OCI-LY1 (cell line): ENCODE measurements around the gene OLFM1.

Experiments
- H2AFZ ChIP-seq: fragments of 200-600 bp; sonication (generic), shearing (Covaris generic); 2 replicates; pipeline ENCODE4 v1.6.0; 2014; ENCODE audit warnings: antibody characterized with exemption, mild to moderate bottlenecking, low read length
- H3F3A ChIP-seq: fragments of 200-600 bp; sonication (generic), shearing (Covaris generic); 2 replicates; pipeline ENCODE4 v1.6.0; 2014; ENCODE audit warnings: mild to moderate bottlenecking, antibody characterized with exemption, low read length, moderate library complexity; ENCODE audit not compliant: insufficient read depth
- H3K27ac ChIP-seq: fragments of 200-600 bp; sonication (generic); 2 replicates; pipeline ENCODE4 v1.5.1; 2014; ENCODE audit warnings: low read length, mixed run types, mild to moderate bottlenecking, low read depth; ENCODE audit not compliant: poor library complexity, severe bottlenecking
- H3K27me3 ChIP-seq: fragments of 200-600 bp; sonication (generic); 2 replicates; pipeline ENCODE4 v1.6.0; 2014; ENCODE audit warnings: antibody characterized with exemption, mild to moderate bottlenecking, low read length, moderate library complexity; ENCODE audit not compliant: insufficient read depth
- H3K36me3 ChIP-seq: fragments of 200-600 bp; sonication (generic); 2 replicates; pipeline ENCODE4 v1.6.1; 2014; ENCODE audit warnings: mild to moderate bottlenecking, antibody characterized with exemption, low read length, moderate library complexity, mixed read lengths; ENCODE audit not compliant: insufficient read depth
- H3K4me1 ChIP-seq: fragments of 200-600 bp; sonication (generic); 2 replicates; pipeline ENCODE4 v1.5.1; 2014; ENCODE audit warnings: mild to moderate bottlenecking, low read length, moderate library complexity; ENCODE audit not compliant: insufficient read depth, severe bottlenecking
- H3K4me2 ChIP-seq: fragments of 200-600 bp; sonication (generic), shearing (Covaris generic); 2 replicates; pipeline ENCODE4 v1.6.1; 2014; ENCODE audit warnings: low read length
- H3K4me3 ChIP-seq: fragments of 200-600 bp; sonication (generic); 2 replicates; pipeline ENCODE4 v1.5.1; 2014; ENCODE audit warnings: low read length, low read depth, mild to moderate bottlenecking, mixed read lengths; ENCODE audit not compliant: poor library complexity, severe bottlenecking
- H3K79me2 ChIP-seq: fragments of 200-600 bp; shearing (Covaris generic); 2 replicates; pipeline ENCODE4 v1.6.1; 2016; ENCODE audit warnings: mixed run types, low read length, mixed read lengths; ENCODE audit not compliant: insufficient read depth
- H3K9ac ChIP-seq: fragments of 200-600 bp; sonication (generic), shearing (Covaris generic); 2 replicates; pipeline ENCODE4 v1.6.1; 2014; ENCODE audit warnings: mild to moderate bottlenecking, low read length, mixed read lengths
- H3K9me2 ChIP-seq: fragments of 200-600 bp; sonication (generic), shearing (Covaris generic); 2 replicates; pipeline ENCODE4 v1.6.1; 2014; ENCODE audit warnings: low read depth, mild to moderate bottlenecking, low read length, mixed read lengths
- H3K9me3 ChIP-seq: fragments of 200-600 bp; shearing (Covaris generic); 2 replicates; pipeline ENCODE4 v1.6.1; 2014; ENCODE audit warnings: low read length, mixed read lengths
- H4K20me1 ChIP-seq: fragments of 200-600 bp; sonication (generic), shearing (Covaris generic); 2 replicates; pipeline ENCODE4 v1.6.0; 2016; ENCODE audit warnings: mild to moderate bottlenecking, low read length; ENCODE audit not compliant: insufficient read depth
- EZH2 ChIP-seq: fragments of 200-600 bp; sonication (generic), shearing (Covaris generic); IDR thresholded peaks from 2 replicates; pipeline ENCODE4 v1.8.0; 2017; ENCODE audit warnings: borderline replicate concordance, mixed run types, mild to moderate bottlenecking, antibody characterized with exemption, low read length, moderate library complexity, mixed read lengths
- TF ChIP-seq, protein P1 (sequence below): fragments of 200-600 bp; sonication (generic), shearing (Covaris generic); IDR thresholded peaks from 2 replicates; pipeline ENCODE4 v1.5.1; 2017; ENCODE audit warnings: mild to moderate bottlenecking, antibody characterized with exemption, low read length, moderate library complexity, mixed read lengths

Gene OLFM1

DNA sequence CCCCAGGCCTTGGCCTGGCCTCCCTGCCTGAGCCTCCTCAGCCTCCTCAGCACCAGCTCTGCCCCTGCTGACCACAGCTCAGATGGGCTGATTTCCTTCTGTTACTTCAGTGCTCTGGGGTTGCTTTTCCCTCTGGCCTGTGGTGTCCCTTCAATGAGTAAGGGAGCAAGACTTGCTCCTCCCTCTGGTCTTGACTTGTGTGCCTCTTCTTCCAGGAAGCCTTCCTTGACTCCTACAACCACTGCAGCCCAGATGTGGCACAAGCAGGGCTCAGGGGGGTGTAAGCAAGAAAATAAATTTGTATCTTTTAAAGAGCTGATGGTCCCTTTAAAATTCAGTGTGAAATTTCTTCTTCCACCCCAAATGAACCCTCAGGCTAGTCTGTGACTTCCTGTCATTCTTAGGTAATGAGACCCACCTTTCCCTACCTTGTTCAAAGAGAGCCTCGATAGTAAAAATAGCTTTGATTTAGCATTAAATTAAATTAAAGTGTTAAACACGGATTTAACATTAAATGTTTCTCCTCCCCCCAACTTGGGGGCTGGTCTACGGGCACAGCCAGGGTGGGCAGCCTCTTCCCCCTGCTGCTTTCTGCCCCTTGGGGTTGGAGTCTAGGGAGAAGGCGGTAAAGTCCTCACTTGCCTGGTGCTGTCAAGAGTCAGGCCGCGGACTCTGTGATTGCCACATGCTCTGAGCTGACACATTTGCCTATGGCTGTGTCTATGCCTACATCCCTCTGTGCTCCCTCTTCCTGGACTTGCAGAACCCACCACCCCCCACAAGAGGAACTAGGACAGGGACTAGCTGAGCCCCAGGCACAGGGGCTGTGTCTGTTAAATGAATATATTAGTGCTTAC lies 64.5 kb downstream of the OLFM1 start:
- no peaks in the 10 kb centered on the region for H3K79me2 ChIP-seq
- H3K27ac ChIP-seq, result no peak overlapping the region
- H3K4me2 ChIP-seq, result no peak overlapping the region
- H4K20me1 ChIP-seq, result no peaks in the 10 kb centered on the region
- H3K9me2 ChIP-seq, result no peaks in the 10 kb centered on the region
- no peak overlapping the region for H2AFZ ChIP-seq
- no peaks in the 10 kb centered on the region for H3F3A ChIP-seq
- TF ChIP-seq, protein P1, sequence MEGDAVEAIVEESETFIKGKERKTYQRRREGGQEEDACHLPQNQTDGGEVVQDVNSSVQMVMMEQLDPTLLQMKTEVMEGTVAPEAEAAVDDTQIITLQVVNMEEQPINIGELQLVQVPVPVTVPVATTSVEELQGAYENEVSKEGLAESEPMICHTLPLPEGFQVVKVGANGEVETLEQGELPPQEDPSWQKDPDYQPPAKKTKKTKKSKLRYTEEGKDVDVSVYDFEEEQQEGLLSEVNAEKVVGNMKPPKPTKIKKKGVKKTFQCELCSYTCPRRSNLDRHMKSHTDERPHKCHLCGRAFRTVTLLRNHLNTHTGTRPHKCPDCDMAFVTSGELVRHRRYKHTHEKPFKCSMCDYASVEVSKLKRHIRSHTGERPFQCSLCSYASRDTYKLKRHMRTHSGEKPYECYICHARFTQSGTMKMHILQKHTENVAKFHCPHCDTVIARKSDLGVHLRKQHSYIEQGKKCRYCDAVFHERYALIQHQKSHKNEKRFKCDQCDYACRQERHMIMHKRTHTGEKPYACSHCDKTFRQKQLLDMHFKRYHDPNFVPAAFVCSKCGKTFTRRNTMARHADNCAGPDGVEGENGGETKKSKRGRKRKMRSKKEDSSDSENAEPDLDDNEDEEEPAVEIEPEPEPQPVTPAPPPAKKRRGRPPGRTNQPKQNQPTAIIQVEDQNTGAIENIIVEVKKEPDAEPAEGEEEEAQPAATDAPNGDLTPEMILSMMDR, result no peak
- no peak for TF ChIP-seq EZH2
- no peak overlapping the region for H3K4me3 ChIP-seq
- H3K9ac ChIP-seq, result no peak overlapping the region
- no peaks in the 10 kb centered on the region for H3K4me1 ChIP-seq
- H3K27me3 ChIP-seq, result no peaks in the 10 kb centered on the region
- H3K9me3 ChIP-seq, result no peaks in the 10 kb centered on the region
- H3K36me3 ChIP-seq, result no peaks in the 10 kb centered on the region

DNA sequence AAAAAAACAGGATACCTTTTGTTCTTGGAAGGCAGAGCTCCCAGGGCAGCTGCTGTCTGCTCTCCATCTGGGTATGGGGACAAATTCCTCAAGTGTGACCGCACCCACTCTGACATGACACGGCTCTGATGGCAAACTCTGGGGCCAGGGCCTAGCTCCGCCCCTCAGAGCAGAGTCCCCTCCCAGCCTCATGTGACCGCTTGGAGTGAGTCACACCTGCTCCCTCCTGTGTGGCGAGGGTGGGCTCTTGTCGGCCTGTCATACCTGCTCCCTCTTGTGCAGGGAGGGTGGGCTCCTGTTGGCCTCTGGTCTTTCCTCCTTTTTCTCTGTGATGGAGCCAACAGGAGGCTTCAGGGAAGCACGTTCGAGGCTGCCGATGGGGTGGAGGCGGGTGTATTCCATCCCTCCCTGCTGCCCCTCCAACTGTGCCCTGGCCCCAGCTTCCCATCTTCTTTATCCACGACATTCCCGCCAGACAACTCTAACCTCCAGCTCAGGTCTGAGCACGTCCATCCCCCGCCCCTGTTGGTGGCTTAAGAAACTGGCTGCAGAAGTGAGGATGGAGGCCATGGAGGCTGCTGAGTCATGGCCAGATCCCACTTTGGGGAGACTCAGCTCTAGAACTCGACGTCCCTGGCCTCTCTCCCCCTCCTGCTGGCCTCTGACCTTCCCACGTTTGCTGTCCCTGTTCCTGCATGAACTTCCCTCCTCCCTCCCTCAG lies 65.3 kb downstream of the OLFM1 start:
- Histone ChIP-seq H3K9me2 (no peaks in the 10 kb centered on the region), H3K4me3 (no peak overlapping the region), H3K9me3 (no peaks in the 10 kb centered on the region), H3F3A (no peaks in the 10 kb centered on the region), H3K4me2 (no peak overlapping the region), H4K20me1 (no peaks in the 10 kb centered on the region), H3K4me1 (no peaks in the 10 kb centered on the region), H3K36me3 (no peaks in the 10 kb centered on the region), H3K27me3 (no peaks in the 10 kb centered on the region), H2AFZ (no peak overlapping the region), H3K27ac (no peak overlapping the region), H3K79me2 (no peaks in the 10 kb centered on the region), H3K9ac (no peak overlapping the region)
- TF ChIP-seq, protein P1, result no peak
- TF ChIP-seq EZH2, result no peak

DNA sequence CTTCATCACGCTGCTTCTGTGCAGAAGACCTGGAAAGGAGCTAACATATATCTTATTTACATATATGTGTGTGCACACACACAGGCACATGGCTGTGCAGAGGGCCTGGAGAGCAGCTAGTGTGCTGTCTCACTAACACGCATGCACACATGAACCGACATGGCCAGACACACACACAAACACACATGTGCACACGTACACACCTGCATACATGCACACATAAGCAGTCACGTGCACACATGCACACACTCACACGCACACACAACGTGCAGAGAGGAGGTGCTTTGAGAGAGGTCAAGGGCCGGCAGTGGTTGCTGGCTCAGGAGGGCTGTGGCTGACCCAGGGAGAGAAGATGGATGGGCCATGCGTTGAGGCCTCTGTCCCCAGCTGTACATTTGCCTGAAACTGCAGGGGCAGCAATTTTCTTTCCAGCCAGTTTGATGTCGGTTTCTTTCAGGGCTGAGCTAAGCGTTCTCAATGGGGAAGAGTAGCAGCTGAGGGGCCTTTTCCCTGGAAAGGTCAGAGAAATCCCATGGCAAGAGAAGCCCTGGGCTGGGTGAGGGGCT lies 66.7 kb downstream of the OLFM1 start:
- Histone ChIP-seq H3K4me1 (no peaks in the 10 kb centered on the region), H2AFZ (no peak overlapping the region)
- TF ChIP-seq, protein P1, result no peak
- TF ChIP-seq EZH2, result no peak

More for the DNA sequence above, 66.7 kb downstream of the OLFM1 start:
- Histone ChIP-seq H3K4me2 (no peak overlapping the region), H3K27me3 (no peaks in the 10 kb centered on the region), H3K4me3 (no peak overlapping the region), H3K36me3 (no peaks in the 10 kb centered on the region), H3K9me2 (no peaks in the 10 kb centered on the region), H3K79me2 (no peaks in the 10 kb centered on the region), H3K9me3 (no peaks in the 10 kb centered on the region), H4K20me1 (no peaks in the 10 kb centered on the region), H3K27ac (no peak overlapping the region), H3K9ac (no peak overlapping the region), H3F3A (no peaks in the 10 kb centered on the region)
